ENCODE measurements around the gene MDFI. TPM values are rescaled to one million over a fixed set of nuclear protein-coding genes. Genes with fewer than 3 reads are reported as not detected.

The MDFI gene
- total RNA-seq, 4 donors from 2014 or later = 30.4 to 70.9 (median 39.8) TPM

GRCh38 chr6:41655176-41655575, 16.9 kb downstream of the MDFI start:
- no peak for DNase-seq (ENCODE audit: low spot score in 2 of 2)
- H3K4me3 ChIP-seq (ENCODE audit: low read depth, poor library complexity, severe bottlenecking) = no peak overlapping the region
- WGBS, 2 donors = 88 to 91% methylated on average over 8 of the region's 8 CpGs
- intact Hi-C loops (cut with DNase I; ENCODE audit: low total_unique reads) = no loop called here
- TF ChIP-seq, protein P1, sequence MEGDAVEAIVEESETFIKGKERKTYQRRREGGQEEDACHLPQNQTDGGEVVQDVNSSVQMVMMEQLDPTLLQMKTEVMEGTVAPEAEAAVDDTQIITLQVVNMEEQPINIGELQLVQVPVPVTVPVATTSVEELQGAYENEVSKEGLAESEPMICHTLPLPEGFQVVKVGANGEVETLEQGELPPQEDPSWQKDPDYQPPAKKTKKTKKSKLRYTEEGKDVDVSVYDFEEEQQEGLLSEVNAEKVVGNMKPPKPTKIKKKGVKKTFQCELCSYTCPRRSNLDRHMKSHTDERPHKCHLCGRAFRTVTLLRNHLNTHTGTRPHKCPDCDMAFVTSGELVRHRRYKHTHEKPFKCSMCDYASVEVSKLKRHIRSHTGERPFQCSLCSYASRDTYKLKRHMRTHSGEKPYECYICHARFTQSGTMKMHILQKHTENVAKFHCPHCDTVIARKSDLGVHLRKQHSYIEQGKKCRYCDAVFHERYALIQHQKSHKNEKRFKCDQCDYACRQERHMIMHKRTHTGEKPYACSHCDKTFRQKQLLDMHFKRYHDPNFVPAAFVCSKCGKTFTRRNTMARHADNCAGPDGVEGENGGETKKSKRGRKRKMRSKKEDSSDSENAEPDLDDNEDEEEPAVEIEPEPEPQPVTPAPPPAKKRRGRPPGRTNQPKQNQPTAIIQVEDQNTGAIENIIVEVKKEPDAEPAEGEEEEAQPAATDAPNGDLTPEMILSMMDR (IDR thresholded peaks at IDR 0.05) = no peak
- TF ChIP-seq POLR2A (IDR thresholded peaks at IDR 0.05) = no peak

- 61 to 68% methylated on average over 11 to 12 of the region's 12 CpGs for WGBS, 2 donors
- no peak overlapping the region for H3K4me3 ChIP-seq (ENCODE audit: low read depth, poor library complexity, severe bottlenecking)
- DNase-seq (ENCODE audit: low spot score in 2 of 2) = no peak
- intact Hi-C loops (cut with DNase I; ENCODE audit: low total_unique reads) = no loop called here
- no peak for TF ChIP-seq POLR2A (IDR thresholded peaks at IDR 0.05)
- TF ChIP-seq, protein P1 (IDR thresholded peaks at IDR 0.05) = no peak
Observed at GRCh38 chr6:41655646-41656001, 17.4 kb downstream of the MDFI start.

DNA sequence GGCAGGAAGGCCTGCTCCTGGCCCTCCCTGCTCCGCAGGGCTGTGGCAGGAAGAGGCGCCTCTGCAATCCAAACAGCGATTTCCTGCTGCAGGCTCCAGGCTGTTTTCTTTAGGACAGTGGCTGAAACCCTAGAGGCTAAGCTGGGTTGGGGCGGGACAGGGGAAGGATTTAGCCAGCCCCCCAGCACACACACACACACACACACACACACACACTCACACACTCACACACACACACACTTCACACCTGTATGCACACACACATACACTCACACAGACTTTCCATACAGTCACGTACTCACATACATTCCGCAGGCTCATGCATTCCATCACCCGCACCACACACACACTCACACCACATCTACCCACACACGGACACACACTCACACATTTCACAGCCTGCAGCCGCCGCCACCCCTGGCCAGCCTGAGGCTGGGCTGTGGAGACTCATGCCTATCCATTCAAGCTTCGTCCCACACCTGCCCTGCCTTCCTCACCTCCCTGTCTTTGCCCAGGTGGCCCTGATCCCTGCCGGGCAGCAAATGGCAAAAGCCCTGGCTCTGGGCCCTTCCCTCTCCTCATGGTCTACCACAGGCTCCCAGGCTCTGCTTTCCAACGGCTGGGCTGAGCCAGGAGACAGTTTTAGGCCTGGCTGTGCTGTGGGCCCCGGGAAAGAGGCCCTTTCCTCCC, 17.9 kb downstream of the MDFI start:
- no peak overlapping the region for H3K4me3 ChIP-seq (ENCODE audit: low read depth, poor library complexity, severe bottlenecking)
- 60 to 76% methylated on average over 11 to 14 of the region's 14 CpGs for WGBS, 2 donors
- intact Hi-C loops (cut with DNase I; ENCODE audit: low total_unique reads) = no loop called here
- TF ChIP-seq POLR2A (IDR thresholded peaks at IDR 0.05) = no peak
- TF ChIP-seq, protein P1 (IDR thresholded peaks at IDR 0.05) = no peak
- DNase-seq (ENCODE audit: low spot score in 2 of 2) = no peak

GRCh38 chr6:41657131-41658094, 19.1 kb downstream of the MDFI start:
- H3K4me3 ChIP-seq (ENCODE audit: low read depth, poor library complexity, severe bottlenecking) = no peak overlapping the region
- no peak for DNase-seq (ENCODE audit: low spot score in 2 of 2)
- 85 to 87% methylated on average over 23 of the region's 23 CpGs for WGBS, 2 donors
- TF ChIP-seq POLR2A (IDR thresholded peaks at IDR 0.05) = no peak
- TF ChIP-seq, protein P1 (IDR thresholded peaks at IDR 0.05) = no peak
- intact Hi-C loops (cut with DNase I; ENCODE audit: low total_unique reads) = no loop called here

- 87 to 88% methylated on average over 13 of the region's 13 CpGs for WGBS, 2 donors
- DNase-seq (ENCODE audit: low spot score in 2 of 2) = no peak
Observed at GRCh38 chr6:41658636-41659035, 20.4 kb downstream of the MDFI start.

More at GRCh38 chr6:41658636-41659035, 20.4 kb downstream of the MDFI start:
- intact Hi-C loops (cut with DNase I; ENCODE audit: low total_unique reads) = no loop called here
- no peak overlapping the region for H3K4me3 ChIP-seq (ENCODE audit: low read depth, poor library complexity, severe bottlenecking)
- TF ChIP-seq, protein P1 (IDR thresholded peaks at IDR 0.05) = no peak
- TF ChIP-seq POLR2A (IDR thresholded peaks at IDR 0.05) = no peak
